IPS DF 6.9 (cell line): ENCODE results near the gene RBP5.

Experiments
- DNase-seq: peaks from one replicate; pipeline ENCODE4 v3.0.0-alpha.2; 2013; ENCODE audit warnings: low read depth, low spot score
- H3K27ac ChIP-seq: one replicate; pipeline ENCODE4 v1.5.1; 2013; ENCODE audit warnings: low read length, control low read depth
- H3K27me3 ChIP-seq: 2 replicates; pipeline ENCODE4 v1.6.1; 2013; ENCODE audit warnings: mild to moderate bottlenecking, low read length; ENCODE audit not compliant: control insufficient read depth, insufficient read depth
- H3K36me3 ChIP-seq: 2 replicates; pipeline ENCODE4 v1.6.1; 2013; ENCODE audit warnings: low read length; ENCODE audit not compliant: control insufficient read depth, insufficient read depth
- H3K4me1 ChIP-seq: 2 replicates; pipeline ENCODE4 v1.6.1; 2013; ENCODE audit warnings: low read length; ENCODE audit not compliant: control insufficient read depth, insufficient read depth
- H3K4me3 ChIP-seq: 2 replicates; pipeline ENCODE4 v1.5.1; 2013; ENCODE audit warnings: mild to moderate bottlenecking, low read length
- H3K9me3 ChIP-seq: 2 replicates; pipeline ENCODE4 v1.6.1; 2013; ENCODE audit warnings: low read length, inconsistent platforms; ENCODE audit not compliant: control insufficient read depth, insufficient read depth
- WGBS: extraction: QIAGEN DNeasy Blood & Tissue Kit; methylation state at CpG from one replicate; pipeline ENCODE4 v1.1.7; 2013; ENCODE audit warnings: mixed read lengths, missing lambda C conversion rate; ENCODE audit not compliant: insufficient read length, insufficient coverage; 5-methylcytosine and 5-hydroxymethylcytosine counted together

RBP5 gene

GRCh38 chr12:7102582-7102981 lies 26.1 kb downstream of the RBP5 start:
- Histone ChIP-seq H3K4me3 (no peak overlapping the region), H3K27me3 (no peaks in the 10 kb centered on the region), H3K36me3 (peaks cover 5% of the 10 kb centered on the region; the same call in 1 of the 2 replicates), H3K27ac (no peak overlapping the region), H3K9me3 (no peaks in the 10 kb centered on the region), H3K4me1 (no peaks in the 10 kb centered on the region)
- no peak for DNase-seq
- no CpG with 5 or more reads among the region's 3 CpGs for WGBS

GRCh38 chr12:7101694-7102131 lies 27.0 kb downstream of the RBP5 start:
- Histone ChIP-seq H3K27me3 (no peaks in the 10 kb centered on the region), H3K27ac (no peak overlapping the region), H3K9me3 (no peaks in the 10 kb centered on the region), H3K36me3 (peaks cover 5% of the 10 kb centered on the region; the same call in 1 of the 2 replicates), H3K4me3 (no peak overlapping the region), H3K4me1 (no peaks in the 10 kb centered on the region)
- no CpG with 5 or more reads among the region's 10 CpGs for WGBS
- no peak for DNase-seq

DNA sequence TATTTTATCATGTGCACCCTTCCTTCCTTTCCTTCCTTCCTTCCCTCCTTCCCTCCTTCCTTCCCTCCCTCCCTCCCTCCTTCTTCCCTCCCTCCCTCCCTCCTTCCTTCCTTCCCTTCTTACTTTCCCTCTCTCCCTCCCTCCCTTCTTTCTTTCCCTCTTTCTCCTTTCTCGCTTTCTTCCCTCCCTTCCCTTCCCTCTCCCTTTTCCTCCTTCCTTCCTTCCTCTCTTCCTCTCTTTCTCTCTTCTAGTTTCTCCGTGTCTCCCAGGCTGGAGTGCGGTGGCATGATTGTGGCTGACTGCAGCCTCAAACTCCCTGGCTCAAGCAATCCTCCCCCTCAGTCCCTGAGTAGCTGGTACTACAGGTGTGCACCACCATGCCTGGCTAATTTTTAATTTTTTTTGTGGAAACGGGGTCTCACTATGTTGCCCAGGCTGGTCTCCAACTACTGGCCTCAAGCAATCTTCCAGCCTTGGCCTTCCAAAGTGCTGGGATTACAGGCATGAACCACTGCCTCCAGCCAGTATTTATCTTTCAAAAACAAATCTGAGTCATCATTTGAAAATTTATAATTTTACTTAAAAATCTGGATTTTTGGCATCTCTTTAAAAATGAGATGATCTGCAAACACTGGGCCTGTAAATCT lies 27.5 kb downstream of the RBP5 start:
- Histone ChIP-seq H3K9me3 (no peaks in the 10 kb centered on the region), H3K36me3 (peaks cover 5% of the 10 kb centered on the region; the same call in 1 of the 2 replicates), H3K4me3 (no peak overlapping the region), H3K27me3 (no peaks in the 10 kb centered on the region), H3K4me1 (no peaks in the 10 kb centered on the region), H3K27ac (no peak overlapping the region)
- WGBS = no CpG with 5 or more reads among the region's 4 CpGs
- no peak for DNase-seq

- no peak for DNase-seq
- Histone ChIP-seq H3K9me3 (no peaks in the 10 kb centered on the region), H3K36me3 (peaks cover 5% of the 10 kb centered on the region; the same call in 1 of the 2 replicates), H3K27me3 (no peaks in the 10 kb centered on the region), H3K27ac (no peak overlapping the region), H3K4me1 (no peaks in the 10 kb centered on the region), H3K4me3 (no peak overlapping the region)
- no CpG with 5 or more reads among the region's 4 CpGs for WGBS
Observed at GRCh38 chr12:7100239-7100638, 28.4 kb downstream of the RBP5 start.

DNA sequence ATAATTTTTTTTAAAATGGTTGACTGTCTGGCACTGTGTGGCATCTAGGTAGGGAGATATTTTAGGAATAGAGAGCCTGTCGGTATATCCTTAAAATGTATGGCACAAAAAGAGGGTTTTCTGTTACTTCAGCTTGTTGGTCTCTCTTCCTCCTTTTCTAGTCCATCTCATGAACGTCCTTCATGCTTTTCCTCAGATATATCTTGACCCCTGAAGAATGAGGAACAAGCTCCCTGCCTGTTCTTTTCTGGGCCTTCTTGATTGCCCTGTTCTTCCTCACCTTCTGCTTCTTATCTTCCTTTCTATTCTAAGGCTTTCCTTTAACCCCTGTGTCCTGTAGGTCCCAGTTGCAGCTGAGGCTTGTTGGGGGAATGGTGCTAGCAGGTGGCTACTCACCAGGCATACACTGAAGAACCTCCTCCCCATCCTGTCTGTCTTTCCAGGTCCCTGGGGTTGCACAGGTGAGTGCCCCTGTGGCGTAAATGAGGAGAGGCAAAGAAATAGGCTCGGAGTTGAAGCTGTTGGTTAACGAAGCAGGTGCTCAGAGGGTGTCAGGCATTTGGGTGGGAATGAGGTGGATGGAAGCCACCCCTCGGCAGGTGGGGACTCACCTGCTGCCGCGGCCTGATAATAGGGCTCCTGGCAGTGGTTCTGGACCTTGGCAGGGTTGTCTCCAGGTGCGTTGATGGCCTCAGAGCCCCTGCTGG lies 29.2 kb downstream of the RBP5 start:
- H3K9me3 ChIP-seq = no peaks in the 10 kb centered on the region
- peaks cover 5% of the 10 kb centered on the region; the same call in 1 of the 2 replicates for H3K36me3 ChIP-seq
- no CpG with 5 or more reads among the region's 9 CpGs for WGBS
- H3K27ac ChIP-seq = no peak overlapping the region
- DNase-seq = no peak
- no peaks in the 10 kb centered on the region for H3K27me3 ChIP-seq
- no peak overlapping the region for H3K4me3 ChIP-seq
- H3K4me1 ChIP-seq = no peaks in the 10 kb centered on the region

DNA sequence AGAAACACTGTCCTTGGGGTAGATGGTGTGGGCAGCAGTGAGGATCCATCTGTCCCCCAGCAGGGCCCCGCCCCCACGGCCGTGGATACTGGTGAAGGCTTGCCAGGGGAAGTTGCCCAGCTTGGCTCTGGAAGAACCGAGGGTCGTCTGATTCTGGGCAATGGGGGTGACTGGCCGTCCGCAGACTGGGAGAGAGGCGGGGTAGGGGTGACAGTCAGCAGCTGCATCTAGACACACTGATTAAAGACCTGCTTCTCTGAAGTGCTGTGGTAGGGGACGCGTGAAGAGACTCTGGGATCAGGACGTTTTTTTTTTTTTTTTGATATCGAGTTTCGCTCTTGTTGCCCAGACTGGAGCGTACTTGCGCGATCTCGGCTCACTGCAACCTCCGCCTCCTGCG lies 31.7 kb downstream of the RBP5 start:
- WGBS = no CpG with 5 or more reads among the region's 19 CpGs
- no peak overlapping the region for H3K4me3 ChIP-seq
- H3K36me3 ChIP-seq = peaks cover 5% of the 10 kb centered on the region; the same call in 1 of the 2 replicates
- no peaks in the 10 kb centered on the region for H3K9me3 ChIP-seq
- no peaks in the 10 kb centered on the region for H3K4me1 ChIP-seq
- H3K27ac ChIP-seq = no peak overlapping the region
- DNase-seq = no peak
- H3K27me3 ChIP-seq = no peaks in the 10 kb centered on the region

- Histone ChIP-seq H3K27me3 (no peaks in the 10 kb centered on the region), H3K27ac (no peak overlapping the region), H3K36me3 (peaks cover 5% of the 10 kb centered on the region; the same call in 1 of the 2 replicates), H3K4me1 (no peaks in the 10 kb centered on the region), H3K4me3 (no peak overlapping the region), H3K9me3 (no peaks in the 10 kb centered on the region)
- WGBS = no CpG with 5 or more reads among the region's 26 CpGs
- no peak for DNase-seq
Observed at GRCh38 chr12:7096006-7096932, 32.4 kb downstream of the RBP5 start.

- H3K9me3 ChIP-seq = no peaks in the 10 kb centered on the region
- H3K4me3 ChIP-seq = no peak overlapping the region
- no peak overlapping the region for H3K27ac ChIP-seq
- DNase-seq = no peak
- peaks cover 11% of the 10 kb centered on the region for H3K4me1 ChIP-seq
- H3K36me3 ChIP-seq = no peaks in the 10 kb centered on the region
- no CpG with 5 or more reads among the region's 10 CpGs for WGBS
- H3K27me3 ChIP-seq = no peaks in the 10 kb centered on the region
Observed at GRCh38 chr12:7093892-7094291, 34.8 kb downstream of the RBP5 start.

DNA sequence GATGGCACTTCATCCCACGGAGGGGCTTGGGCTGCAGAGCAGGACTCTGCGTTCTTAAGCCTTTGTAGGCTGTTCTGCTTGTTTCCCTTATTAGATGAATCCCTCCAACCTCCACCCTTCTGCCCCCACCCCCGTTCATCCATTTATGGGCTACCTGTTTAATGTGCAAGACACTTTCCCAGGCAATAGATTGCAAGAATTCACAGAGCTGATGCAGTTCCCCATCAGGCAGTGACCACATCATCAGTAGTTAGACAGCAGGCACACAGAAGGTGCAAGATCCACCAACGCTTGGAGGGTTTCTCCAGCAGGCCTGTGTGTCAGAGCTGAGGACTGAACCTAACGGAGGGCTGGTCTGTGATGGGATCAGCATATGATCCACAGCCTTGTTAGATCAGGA lies 35.2 kb downstream of the RBP5 start:
- H3K4me3 ChIP-seq = no peak overlapping the region
- no CpG with 5 or more reads among the region's 5 CpGs for WGBS
- no peaks in the 10 kb centered on the region for H3K36me3 ChIP-seq

GRCh38 chr12:7092986-7093460 lies 35.7 kb downstream of the RBP5 start:
- no peak overlapping the region for H3K27ac ChIP-seq
- H3K4me1 ChIP-seq = peaks cover 11% of the 10 kb centered on the region
- no peak for DNase-seq

More for the DNA sequence above, 35.2 kb downstream of the RBP5 start:
- Histone ChIP-seq H3K27ac (no peak overlapping the region), H3K9me3 (no peaks in the 10 kb centered on the region), H3K4me1 (peaks cover 11% of the 10 kb centered on the region), H3K27me3 (no peaks in the 10 kb centered on the region)
- no peak for DNase-seq

More at GRCh38 chr12:7092986-7093460, 35.7 kb downstream of the RBP5 start:
- H3K27me3 ChIP-seq = no peaks in the 10 kb centered on the region
- no peak overlapping the region for H3K4me3 ChIP-seq
- no CpG with 5 or more reads among the region's 8 CpGs for WGBS
- H3K9me3 ChIP-seq = no peaks in the 10 kb centered on the region
- no peaks in the 10 kb centered on the region for H3K36me3 ChIP-seq
